Measurements from ENCODE around the gene BRD9.
"Not testable (repeated sequence)": the region's sequence is repeated elsewhere in the genome, so short reads cannot be mapped to it uniquely, and the experiment has no call there.

- not testable (repeated sequence) for TF ChIP-seq POLR2A, CTCF, EP300 (IDR thresholded peaks at IDR 0.05)
Measured at GRCh38 chr5:933951-934350, 41.4 kb upstream of the BRD9 start.

Data from gastroesophageal sphincter (tissue), 3 donors.